Common myeloid progenitor, CD34-positive (primary cell): ENCODE results near the gene CRYGB.
"Not testable (repeated sequence)": the region's sequence is repeated elsewhere in the genome, so short reads cannot be mapped to it uniquely, and the experiment has no call there.

Experiments used
- CTCF ChIA-PET: fragments of 350-600 bp; sonication (Branson Sonifier 250); formaldehyde crosslinking; loops from one replicate; lab custom pipeline; 2021; ENCODE audit warnings: antibody characterized with exemption; lab: Charles Lee
- POLR2A ChIA-PET: fragments of 350-600 bp; sonication (Branson Sonifier 250); formaldehyde crosslinking; loops from one replicate; lab custom pipeline; 2021; ENCODE audit warnings: antibody characterized with exemption; lab: Charles Lee
- DNase-seq, 3 donors: peaks; one replicate each; pipeline versions ENCODE4 v3.0.0 to v3.0.0-alpha.2; 2013
- H3K27ac ChIP-seq, 2 experiments: 1 replicate in 1 of 2; 2 replicates in 1 of 2; pipeline ENCODE4 v1.7.0; 2013; ENCODE audit warnings: inconsistent platforms in 2 of 2, low read length in 2 of 2, mild to moderate bottlenecking in 2 of 2, low read depth in 1 of 2, moderate library complexity in 1 of 2; ENCODE audit not compliant: severe bottlenecking in 2 of 2, insufficient read depth in 1 of 2, poor library complexity in 1 of 2
- H3K27me3 ChIP-seq, 5 experiments: replicated peaks in 2 of 5; 1 replicate in 3 of 5; 2 replicates in 2 of 5; pipeline versions ENCODE4 v1.6.1 to v1.7.0; 2013; ENCODE audit warnings: low read length in 4 of 5, mild to moderate bottlenecking in 2 of 5, moderate library complexity in 2 of 5, inconsistent platforms in 1 of 5; ENCODE audit not compliant: insufficient read depth in 5 of 5, control insufficient read depth in 4 of 5
- H3K36me3 ChIP-seq, 4 experiments: 1 replicate in 2 of 4; 2 replicates in 2 of 4; pipeline versions ENCODE4 v1.6.1 to v1.7.0; 2013; ENCODE audit warnings: low read length in 3 of 4, control low read depth in 1 of 4, mild to moderate bottlenecking in 1 of 4; ENCODE audit not compliant: control insufficient read depth in 4 of 4, insufficient read depth in 4 of 4
- H3K4me1 ChIP-seq, 4 experiments: 1 replicate in 3 of 4; 2 replicates in 1 of 4; pipeline versions ENCODE4 v1.6.1 to v1.7.1; 2013; ENCODE audit warnings: low read length in 3 of 4, mild to moderate bottlenecking in 3 of 4, control low read depth in 1 of 4, inconsistent platforms in 1 of 4, moderate library complexity in 1 of 4; ENCODE audit not compliant: control insufficient read depth in 4 of 4, insufficient read depth in 4 of 4; ENCODE audit errors: control extremely low read depth in 1 of 4
- H3K4me3 ChIP-seq, 7 experiments: 1 replicate in 4 of 7; 2 replicates in 3 of 7; pipeline versions ENCODE4 v1.5.1 to v1.7.0; 2013; ENCODE audit warnings: mild to moderate bottlenecking in 7 of 7, low read length in 6 of 7, moderate library complexity in 6 of 7, inconsistent platforms in 2 of 7, low read depth in 2 of 7, control low read depth in 1 of 7; ENCODE audit not compliant: insufficient read depth in 4 of 7, control insufficient read depth in 1 of 7; ENCODE audit errors: extremely low read depth in 1 of 7
- H3K9me3 ChIP-seq, 5 experiments: 1 replicate in 4 of 5; 2 replicates in 1 of 5; pipeline versions ENCODE4 v1.6.1 to v1.7.1; 2013; ENCODE audit warnings: low read length in 4 of 5, mild to moderate bottlenecking in 2 of 5, inconsistent platforms in 1 of 5, low read depth in 1 of 5, moderate library complexity in 1 of 5; ENCODE audit not compliant: control insufficient read depth in 4 of 5, insufficient read depth in 2 of 5; ENCODE audit errors: control extremely low read depth in 1 of 5
- WGBS: methylation state at CpG from one replicate; pipeline ENCODE4 v1.1.5; 2013; ENCODE audit not compliant: insufficient coverage; 5-methylcytosine and 5-hydroxymethylcytosine counted together

CRYGB gene

GRCh38 chr2:208122248-208122647, 23.7 kb downstream of the CRYGB start:
- CTCF ChIA-PET = interaction anchor here (1.1 kb wide), 1 partner anchor 20 kb away, joined by 4 read pairs; no protein-coding TSS in a partner anchor
- no CpG with 5 or more reads among the region's 1 CpG for WGBS
- POLR2A ChIA-PET = no interaction called here
- H3K36me3 ChIP-seq = peaks cover 0 to 2% (median 0%) of the 10 kb centered on the region in 4 experiments
- DNase-seq = no peak
- peaks cover 0 to 16% (median 9%) of the 10 kb centered on the region in 4 experiments for H3K4me1 ChIP-seq
- H3K27me3 ChIP-seq = no peaks in the 10 kb centered on the region
- H3K27ac ChIP-seq = no peak overlapping the region
- no peaks in the 10 kb centered on the region for H3K9me3 ChIP-seq
- no peak overlapping the region for H3K4me3 ChIP-seq

GRCh38 chr2:208118918-208119317, 27.0 kb downstream of the CRYGB start:
- ChIA-PET CTCF (no interaction called here), POLR2A (no interaction called here)
- DNase-seq = no peak
- no peak overlapping the region for H3K27ac ChIP-seq
- no peaks in the 10 kb centered on the region for H3K27me3 ChIP-seq
- H3K36me3 ChIP-seq = peaks cover 0 to 2% (median 0%) of the 10 kb centered on the region in 4 experiments
- peaks cover 0 to 5% (median 2%) of the 10 kb centered on the region in 4 experiments for H3K4me1 ChIP-seq
- WGBS = 100% methylated on average over 2 of the region's 3 CpGs
- H3K4me3 ChIP-seq = no peak overlapping the region
- no peaks in the 10 kb centered on the region for H3K9me3 ChIP-seq

- H3K36me3 ChIP-seq, H3K27ac ChIP-seq, H3K4me3 ChIP-seq, H3K9me3 ChIP-seq, H3K4me1 ChIP-seq, DNase-seq, H3K27me3 ChIP-seq, POLR2A ChIA-PET: not testable (repeated sequence)
- 96% methylated on average over 8 of the region's 11 CpGs for WGBS
- CTCF ChIA-PET = interaction anchor here (1.4 kb wide), 1 partner anchor 58 kb away, joined by 6 read pairs; no protein-coding TSS in a partner anchor
Measured at GRCh38 chr2:208117390-208117789, 28.6 kb downstream of the CRYGB start.

DNA sequence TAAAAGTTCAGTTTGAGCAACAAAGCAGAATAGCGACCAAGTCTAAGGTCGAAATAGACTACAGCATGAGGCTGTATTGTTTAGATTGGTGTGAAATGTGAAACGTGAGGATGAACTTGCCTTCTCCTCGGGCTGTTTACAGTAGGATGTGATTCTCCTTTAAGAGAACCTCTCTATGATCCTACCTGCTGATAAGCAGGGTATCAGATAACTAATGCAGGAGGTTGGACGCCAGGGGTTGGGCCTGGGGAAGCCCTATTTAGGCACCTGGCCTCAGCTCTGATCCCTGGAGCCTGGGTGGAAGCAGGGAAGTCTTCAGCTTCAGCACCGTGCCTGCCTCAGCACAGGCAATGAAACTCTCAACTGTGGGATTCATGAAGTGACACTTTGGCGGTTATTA, 33.0 kb downstream of the CRYGB start:
- H3K36me3 ChIP-seq = no peaks in the 10 kb centered on the region
- WGBS = 84% methylated on average over 5 of the region's 7 CpGs
- DNase-seq = no peak
- ChIA-PET CTCF (interaction anchor here (3.3 kb wide), 1 partner anchor 11 kb away, joined by 13 read pairs; no protein-coding TSS in a partner anchor), POLR2A (no interaction called here)
- peaks cover 0 to 8% (median under 1%) of the 10 kb centered on the region in 4 experiments for H3K4me1 ChIP-seq
- no peaks in the 10 kb centered on the region for H3K27me3 ChIP-seq
- peak overlapping the region in 1 of 7 experiments; percentile 54 for H3K4me3 ChIP-seq
- no peak overlapping the region for H3K27ac ChIP-seq
- no peaks in the 10 kb centered on the region for H3K9me3 ChIP-seq

DNA sequence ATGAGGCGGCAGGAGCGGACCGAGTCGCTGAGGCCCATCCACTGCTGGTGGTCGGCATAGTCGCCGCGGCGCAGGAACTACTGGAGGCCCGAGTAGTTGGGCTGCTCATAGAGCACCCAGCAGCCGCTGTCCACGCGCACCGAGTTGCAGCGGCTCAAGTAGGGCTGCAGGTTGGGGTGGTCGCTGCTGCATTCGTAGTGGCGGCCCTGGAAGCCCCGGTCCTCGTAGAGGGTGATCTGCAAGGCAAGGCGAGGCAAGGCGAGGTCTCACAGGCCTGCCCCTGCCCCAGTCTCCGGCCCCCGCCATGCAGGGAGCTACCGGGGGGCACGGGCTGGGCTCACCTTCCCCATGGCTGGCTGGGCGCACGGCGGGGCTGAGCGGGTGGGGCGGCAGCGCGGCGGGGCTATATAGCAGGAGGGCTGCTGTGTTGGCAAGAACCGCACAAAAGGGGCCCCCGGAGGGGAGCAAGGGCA, 33.6 kb downstream of the CRYGB start:
- DNase-seq, H3K27me3 ChIP-seq, H3K27ac ChIP-seq, H3K36me3 ChIP-seq, POLR2A ChIA-PET, H3K9me3 ChIP-seq, H3K4me1 ChIP-seq: not testable (repeated sequence)
- WGBS = 92% methylated on average over 12 of the region's 36 CpGs
- peak overlapping the region in 3 of 7 experiments; percentile 2 to 54 (median 50) for H3K4me3 ChIP-seq
- CTCF ChIA-PET = interaction anchor here (3.3 kb wide), 1 partner anchor 10 kb away, joined by 13 read pairs; no protein-coding TSS in a partner anchor

DNA sequence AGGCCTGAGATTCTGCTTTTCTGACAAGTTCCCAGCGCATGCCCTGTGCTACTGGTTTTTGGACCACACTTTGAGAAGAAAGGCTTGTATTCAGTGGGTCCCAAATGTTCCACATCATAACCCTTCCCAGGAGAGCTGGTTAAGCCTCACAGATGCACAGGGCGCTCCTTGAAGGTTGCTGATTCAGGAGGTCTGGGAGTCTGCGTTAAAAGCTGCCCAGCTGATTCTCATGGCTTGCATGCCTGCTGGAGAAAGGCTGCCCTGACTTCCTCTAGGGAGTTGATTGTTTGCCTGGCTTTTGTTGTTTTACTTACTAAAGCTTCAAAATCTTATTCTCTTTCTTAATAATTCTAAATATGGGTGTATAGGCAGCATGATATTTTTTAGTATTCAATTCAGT, 42.3 kb downstream of the CRYGB start:
- no peaks in the 10 kb centered on the region for H3K27me3 ChIP-seq
- POLR2A ChIA-PET = no interaction called here
- peaks cover 7 to 28% (median 15%) of the 10 kb centered on the region in 4 experiments for H3K4me1 ChIP-seq
- H3K4me3 ChIP-seq = no peak overlapping the region
- CTCF ChIA-PET = interaction anchor here (0.8 to 3.4 kb wide), 3 partner anchors 31 to 149 kb away, joined by 4 to 21 read pairs (median 4); no protein-coding TSS in a partner anchor
- WGBS = 100% methylated on average over 1 of the region's 3 CpGs
- no peak for DNase-seq
- H3K36me3 ChIP-seq = no peaks in the 10 kb centered on the region
- H3K27ac ChIP-seq = no peak overlapping the region
- no peaks in the 10 kb centered on the region for H3K9me3 ChIP-seq
